Panc1 (cell line): Measurements from ENCODE around the gene LYPD6. TPM values are rescaled to one million over a fixed set of nuclear protein-coding genes. Genes with fewer than 3 reads are reported as not detected.

Experiments
- ATAC-seq: fragments of 200-7000 bp; cut with Tn5 transposase; 2 replicates; pipeline ENCODE4 v1.9.1; 2020; ENCODE audit warnings: mild to moderate bottlenecking, moderate library complexity
- BruUV-seq: library from RNA; stranded (reverse); fragments of 400-500 nt; replicated peaks from 2 replicates; lab custom pipeline; 2021; lab: Mats Ljungman, UMichigan
- CTCF ChIA-PET: fragments of 300-600 bp; sonication (Branson Sonifier 250); formaldehyde crosslinking; loops from one replicate; lab custom pipeline; 2022; ENCODE audit warnings: antibody characterized with exemption; lab: Charles Lee
- POLR2A ChIA-PET: fragments of 300-600 bp; sonication (Branson Sonifier 250); formaldehyde crosslinking; loops from one replicate; lab custom pipeline; 2022; ENCODE audit warnings: antibody characterized with exemption; lab: Charles Lee
- DNase-seq: peaks from one replicate; pipeline ENCODE4 v3.0.0-alpha.2; 2010; ENCODE audit warnings: low read depth, low spot score
- H3K27ac ChIP-seq: 2 replicates; pipeline ENCODE4 v1.5.1; 2011; ENCODE audit warnings: mild to moderate bottlenecking, low read length, inconsistent platforms
- H3K27me3 ChIP-seq: fragments of 200-500 bp; sonication (Bioruptor generic); 2 replicates; pipeline ENCODE4 v1.6.0; 2014; ENCODE audit warnings: low read length, inconsistent platforms; ENCODE audit not compliant: control insufficient read depth, insufficient read depth
- H3K36me3 ChIP-seq: fragments of 200-500 bp; sonication (Bioruptor generic); 2 replicates; pipeline ENCODE4 v1.5.1; 2014; ENCODE audit warnings: inconsistent platforms, mild to moderate bottlenecking, low read length, moderate library complexity; ENCODE audit not compliant: control insufficient read depth, insufficient read depth
- H3K4me1 ChIP-seq: 2 replicates; pipeline ENCODE4 v1.5.1; 2011; ENCODE audit warnings: inconsistent platforms, mild to moderate bottlenecking, low read length, moderate library complexity; ENCODE audit not compliant: control insufficient read depth, insufficient read depth
- H3K4me3 ChIP-seq, 2 experiments: 2 replicates each; pipeline ENCODE4 v1.5.1; 2011 to 2012; ENCODE audit warnings: low read depth in 2 of 2, low read length in 2 of 2, mild to moderate bottlenecking in 2 of 2, inconsistent platforms in 1 of 2, moderate library complexity in 1 of 2
- H3K9me3 ChIP-seq: fragments of 200-500 bp; sonication (Bioruptor generic); 2 replicates; pipeline ENCODE4 v1.5.1; 2014; ENCODE audit warnings: low read depth, mild to moderate bottlenecking, inconsistent platforms, low read length, moderate library complexity; ENCODE audit not compliant: control insufficient read depth, insufficient read depth
- CTCF ChIP-seq: fragments of 450-650 bp; IDR thresholded peaks from 2 replicates; pipeline ENCODE4 v1.5.1; 2017; ENCODE audit warnings: mild to moderate bottlenecking
- POLR2AphosphoS5 ChIP-seq: IDR thresholded peaks from 2 replicates; pipeline ENCODE4 v1.6.1; 2012; ENCODE audit warnings: mild to moderate bottlenecking, low read depth, low read length, moderate library complexity
- SIN3A ChIP-seq: IDR thresholded peaks from 2 replicates; pipeline ENCODE4 v1.6.1; 2012; ENCODE audit warnings: low read depth, mild to moderate bottlenecking, low read length, moderate library complexity, borderline replicate concordance; ENCODE audit not compliant: insufficient read depth
- TCF7L2 ChIP-seq: IDR thresholded peaks from 2 replicates; pipeline ENCODE4 v1.6.1; 2011; ENCODE audit warnings: mild to moderate bottlenecking, low read depth, low read length, inconsistent platforms
- in situ Hi-C: cut with HindIII; loops from 2 replicates; pipeline ENCODE4 v1.10.0; 2016; ENCODE audit warnings: low sequenced_read_pairs, low pct_unique_long_range_greater_than_20kb
- intact Hi-C: fragments of 100-400 bp; cut with micrococcal nuclease; formaldehyde crosslinking; loops from one replicate; pipeline ENCODE4 v1.10.0; 2022; ENCODE audit not compliant: unreplicated experiment
- total RNA-seq: library from RNA; stranded (reverse); gene quantifications from one replicate; pipeline ENCODE4 v1.2.1, GENCODE V29; 2021; ENCODE audit not compliant: unreplicated experiment
- TF ChIP-seq, protein P1 (sequence below), 2 experiments: IDR thresholded peaks; 2 replicates each; pipeline ENCODE4 v1.6.1; 2011 to 2012; ENCODE audit warnings: low read depth in 2 of 2, control low read depth in 1 of 2, low read length in 1 of 2, mild to moderate bottlenecking in 1 of 2, moderate library complexity in 1 of 2; ENCODE audit not compliant: insufficient read depth in 1 of 2

The LYPD6 gene
- total RNA-seq, 1 experiment from 2014 or later, result 0.31 TPM

DNA sequence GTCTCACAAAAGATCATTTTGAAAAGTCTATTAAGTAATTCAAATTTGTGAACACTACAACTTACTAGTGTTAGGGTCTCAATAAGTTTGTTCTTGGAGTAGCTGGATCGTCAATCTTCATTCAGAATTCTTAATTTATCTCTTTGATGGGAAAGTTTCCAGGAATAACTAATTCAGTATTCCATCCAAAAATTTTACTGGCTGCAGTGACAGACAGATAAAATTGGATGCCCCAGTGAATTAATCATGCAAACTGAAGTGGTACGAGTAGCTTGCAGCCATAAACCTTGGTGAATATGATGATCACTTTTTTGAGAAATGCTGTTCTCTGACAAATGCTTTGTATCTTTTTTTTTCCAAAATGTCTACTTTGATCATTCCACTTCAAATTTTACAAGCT is 112.8 kb downstream of the LYPD6 start:
- BruUV-seq, result no TSS peak
- CTCF ChIA-PET, result no interaction called here
- Histone ChIP-seq H3K27me3 (no peaks in the 10 kb centered on the region), H3K4me3 (no peak overlapping the region), H3K9me3 (no peaks in the 10 kb centered on the region), H3K27ac (no peak overlapping the region), H3K4me1 (no peaks in the 10 kb centered on the region), H3K36me3 (no peaks in the 10 kb centered on the region)
- TF ChIP-seq CTCF (no peak), SIN3A (no peak), POLR2AphosphoS5 (no peak)
- POLR2A ChIA-PET, result no interaction called here
- ATAC-seq (no peak), DNase-seq (no peak)
- in situ Hi-C loops (no loop called here), intact Hi-C loops (no loop called here)

GRCh38 chr2:149446748-149447147 is 116.4 kb downstream of the LYPD6 start:
- ChIA-PET POLR2A (no interaction called here), CTCF (no interaction called here)
- Histone ChIP-seq H3K27me3 (no peaks in the 10 kb centered on the region), H3K4me1 (no peaks in the 10 kb centered on the region), H3K27ac (no peak overlapping the region), H3K36me3 (no peaks in the 10 kb centered on the region), H3K9me3 (no peaks in the 10 kb centered on the region), H3K4me3 (no peak overlapping the region)
- DNase-seq (no peak), ATAC-seq (no peak)
- no peak for TF ChIP-seq TCF7L2
- no peak for TF ChIP-seq CTCF
- no peak for TF ChIP-seq SIN3A
- TF ChIP-seq POLR2AphosphoS5, result no peak
- TF ChIP-seq, protein P1, sequence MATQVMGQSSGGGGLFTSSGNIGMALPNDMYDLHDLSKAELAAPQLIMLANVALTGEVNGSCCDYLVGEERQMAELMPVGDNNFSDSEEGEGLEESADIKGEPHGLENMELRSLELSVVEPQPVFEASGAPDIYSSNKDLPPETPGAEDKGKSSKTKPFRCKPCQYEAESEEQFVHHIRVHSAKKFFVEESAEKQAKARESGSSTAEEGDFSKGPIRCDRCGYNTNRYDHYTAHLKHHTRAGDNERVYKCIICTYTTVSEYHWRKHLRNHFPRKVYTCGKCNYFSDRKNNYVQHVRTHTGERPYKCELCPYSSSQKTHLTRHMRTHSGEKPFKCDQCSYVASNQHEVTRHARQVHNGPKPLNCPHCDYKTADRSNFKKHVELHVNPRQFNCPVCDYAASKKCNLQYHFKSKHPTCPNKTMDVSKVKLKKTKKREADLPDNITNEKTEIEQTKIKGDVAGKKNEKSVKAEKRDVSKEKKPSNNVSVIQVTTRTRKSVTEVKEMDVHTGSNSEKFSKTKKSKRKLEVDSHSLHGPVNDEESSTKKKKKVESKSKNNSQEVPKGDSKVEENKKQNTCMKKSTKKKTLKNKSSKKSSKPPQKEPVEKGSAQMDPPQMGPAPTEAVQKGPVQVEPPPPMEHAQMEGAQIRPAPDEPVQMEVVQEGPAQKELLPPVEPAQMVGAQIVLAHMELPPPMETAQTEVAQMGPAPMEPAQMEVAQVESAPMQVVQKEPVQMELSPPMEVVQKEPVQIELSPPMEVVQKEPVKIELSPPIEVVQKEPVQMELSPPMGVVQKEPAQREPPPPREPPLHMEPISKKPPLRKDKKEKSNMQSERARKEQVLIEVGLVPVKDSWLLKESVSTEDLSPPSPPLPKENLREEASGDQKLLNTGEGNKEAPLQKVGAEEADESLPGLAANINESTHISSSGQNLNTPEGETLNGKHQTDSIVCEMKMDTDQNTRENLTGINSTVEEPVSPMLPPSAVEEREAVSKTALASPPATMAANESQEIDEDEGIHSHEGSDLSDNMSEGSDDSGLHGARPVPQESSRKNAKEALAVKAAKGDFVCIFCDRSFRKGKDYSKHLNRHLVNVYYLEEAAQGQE (IDR thresholded peaks at IDR 0.05; ENCODE audit: insufficient read depth in 1 of 2, low read depth in 2 of 2, low read length in 1 of 2), result no peak
- in situ Hi-C loops (no loop called here), intact Hi-C loops (no loop called here)
- no TSS peak for BruUV-seq
